Astrocyte (in vitro differentiated cells and primary cell): ENCODE measurements around the gene TRPM2.

Source experiments
- CTCF ChIP-seq: IDR thresholded peaks from 2 replicates; pipeline ENCODE4 v1.5.1; 2011; ENCODE audit warnings: low read depth, mild to moderate bottlenecking, inconsistent platforms, low read length, moderate library complexity; ENCODE audit not compliant: insufficient read depth
- EZH2 ChIP-seq: IDR thresholded peaks from 2 replicates; pipeline ENCODE4 v1.6.1; 2012; ENCODE audit warnings: mild to moderate bottlenecking, low read length, inconsistent platforms; ENCODE audit not compliant: insufficient read depth

DNA sequence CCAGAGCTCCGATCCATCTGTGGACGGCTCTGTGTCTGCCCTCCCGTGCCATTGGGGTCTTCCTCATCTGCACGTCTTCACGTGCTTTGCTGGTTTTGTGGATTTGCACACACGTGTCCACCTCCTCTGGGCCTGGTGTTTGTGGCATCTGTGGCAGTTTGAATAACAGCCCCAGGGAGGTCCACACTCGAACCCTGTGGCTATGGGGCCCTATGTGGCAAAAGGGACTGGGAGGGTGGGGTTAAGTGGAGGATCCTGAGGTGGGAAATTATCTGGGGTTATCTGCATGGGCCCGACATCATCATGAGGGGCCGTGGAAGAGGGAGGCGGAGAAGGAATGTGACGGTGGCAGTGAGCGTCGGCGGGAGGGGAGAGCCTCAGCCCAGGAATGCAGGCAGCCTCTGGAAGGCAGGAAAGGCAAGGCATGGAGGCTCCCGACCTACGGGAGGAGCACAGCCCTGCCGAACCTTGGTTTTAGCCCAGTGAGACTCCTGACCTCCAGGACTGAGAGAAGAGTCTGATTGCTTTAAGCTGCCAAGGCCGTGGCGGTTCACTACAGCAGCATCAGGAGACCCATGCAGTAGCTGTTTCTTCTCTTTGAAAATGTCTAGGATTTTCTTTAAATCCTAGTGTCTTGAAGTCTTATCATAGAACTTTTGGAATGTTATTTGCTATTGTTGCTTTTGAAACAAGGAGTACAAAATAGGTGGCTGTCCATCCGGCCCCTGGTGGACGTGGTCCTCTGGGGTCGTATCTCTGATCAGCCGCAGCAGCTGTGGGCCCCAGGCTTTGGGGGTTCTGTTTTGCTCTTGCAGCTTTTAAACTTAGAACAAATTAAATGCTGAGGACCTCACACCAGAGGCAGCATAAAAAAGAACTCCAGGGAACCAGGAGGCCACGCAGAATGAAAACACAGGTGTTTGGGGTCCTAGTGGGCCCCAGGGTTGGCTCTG, 61.9 kb downstream of the TRPM2 start:
- TF ChIP-seq CTCF, result no peak
- no peak for TF ChIP-seq EZH2
